HG03521 (cell line): ENCODE measurements around the gene TTC28.
"Not testable (repeated sequence)": the region's sequence is repeated elsewhere in the genome, so short reads cannot be mapped to it uniquely, and the experiment has no call there.

Experiments used
- ATAC-seq: cut with Tn5 transposase; IDR thresholded peaks from one replicate; pipeline ENCODE4 v1.9.1; 2021; ENCODE audit warnings: mild to moderate bottlenecking, moderate library complexity; ENCODE audit not compliant: unreplicated experiment

TTC28 gene

GRCh38 chr22:28375761-28376534 lies 303.7 kb downstream of the TTC28 start:
- ATAC-seq, result no peak

DNA sequence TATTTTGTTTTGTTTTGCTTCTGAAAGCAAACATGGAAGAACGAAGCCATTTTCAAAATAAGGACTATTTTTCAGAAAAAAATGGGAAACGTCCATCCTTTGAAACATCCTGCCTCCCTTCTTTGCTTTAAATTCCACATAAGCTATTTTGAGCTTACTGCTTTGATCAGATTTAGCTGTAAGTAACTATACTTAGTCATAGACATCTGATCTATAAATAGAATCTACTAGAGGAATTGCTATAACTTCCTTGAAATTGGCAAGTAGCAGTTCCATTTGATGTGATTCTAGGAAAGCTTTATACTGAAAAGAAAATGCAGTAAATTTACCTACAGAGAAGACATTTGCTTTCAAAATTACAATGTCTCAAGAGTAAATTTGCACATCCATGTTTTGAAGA lies 305.8 kb downstream of the TTC28 start:
- no peak for ATAC-seq

GRCh38 chr22:28369854-28370253 lies 309.8 kb downstream of the TTC28 start:
- ATAC-seq, result no peak

DNA sequence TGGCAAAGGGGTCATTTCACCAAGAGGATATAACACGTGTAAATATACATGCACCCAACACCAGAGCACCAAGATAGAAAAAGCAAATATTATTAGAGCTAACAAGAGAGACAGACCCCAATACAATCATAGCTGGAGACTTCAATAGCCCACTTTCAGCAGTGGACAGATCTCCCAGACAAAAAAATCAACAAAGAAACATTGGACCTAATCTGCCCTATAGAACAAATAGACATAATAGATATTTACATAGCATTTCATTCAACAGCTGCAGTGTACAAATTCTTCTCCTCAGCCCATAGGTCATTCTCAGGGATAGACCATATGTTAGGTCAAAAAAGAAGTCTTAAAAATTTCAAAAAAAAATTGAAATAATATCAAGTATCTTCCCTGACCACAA lies 312.8 kb downstream of the TTC28 start:
- ATAC-seq, result no peak

- ATAC-seq, result no peak
Measured at GRCh38 chr22:28365371-28365770, 314.3 kb downstream of the TTC28 start.

DNA sequence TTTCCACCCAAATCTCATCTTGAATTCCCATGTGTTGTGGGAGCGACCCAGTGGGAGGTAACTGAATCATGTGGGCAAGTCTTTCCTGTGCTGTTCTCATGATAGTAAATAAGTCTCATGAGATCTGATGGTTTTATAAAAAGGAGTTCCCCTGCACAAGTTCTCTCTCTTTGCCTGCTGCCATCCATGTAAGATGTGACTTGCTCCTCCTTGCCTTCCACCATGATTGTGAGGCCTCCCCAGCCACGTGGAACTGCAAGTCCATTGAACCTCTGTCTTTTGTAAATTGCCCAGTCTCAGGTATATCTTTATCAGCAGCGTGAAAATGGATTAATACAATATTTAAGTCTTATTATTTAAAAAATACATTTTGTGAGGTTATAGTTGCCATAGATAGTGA lies 315.5 kb downstream of the TTC28 start:
- not testable (repeated sequence) for ATAC-seq

GRCh38 chr22:28360939-28361338 lies 318.7 kb downstream of the TTC28 start:
- no peak for ATAC-seq

DNA sequence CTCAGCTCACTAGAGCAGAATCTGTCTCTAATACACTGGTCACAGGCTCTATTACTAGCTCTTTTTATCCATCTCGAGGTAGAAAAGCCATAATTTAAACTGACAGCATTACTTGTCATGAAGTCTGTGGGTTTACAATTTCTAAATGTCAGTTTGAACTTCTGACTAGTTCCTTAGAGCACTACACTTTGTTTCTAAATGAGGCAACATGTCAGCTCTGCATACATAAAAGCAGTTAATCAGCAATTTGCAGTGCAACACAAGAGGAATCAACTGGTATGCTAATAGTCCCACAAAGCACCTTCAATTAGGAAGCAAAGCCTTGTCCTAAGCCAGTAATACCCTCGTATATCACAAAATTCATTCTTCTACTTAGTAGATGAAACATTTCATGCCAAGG lies 321.3 kb downstream of the TTC28 start:
- no peak for ATAC-seq

- ATAC-seq, result no peak
Measured at GRCh38 chr22:28357193-28357592, 322.4 kb downstream of the TTC28 start.

GRCh38 chr22:28351476-28351875 lies 328.2 kb downstream of the TTC28 start:
- no peak for ATAC-seq

- ATAC-seq, result no peak
Measured at GRCh38 chr22:28348613-28349609, 330.7 kb downstream of the TTC28 start.

DNA sequence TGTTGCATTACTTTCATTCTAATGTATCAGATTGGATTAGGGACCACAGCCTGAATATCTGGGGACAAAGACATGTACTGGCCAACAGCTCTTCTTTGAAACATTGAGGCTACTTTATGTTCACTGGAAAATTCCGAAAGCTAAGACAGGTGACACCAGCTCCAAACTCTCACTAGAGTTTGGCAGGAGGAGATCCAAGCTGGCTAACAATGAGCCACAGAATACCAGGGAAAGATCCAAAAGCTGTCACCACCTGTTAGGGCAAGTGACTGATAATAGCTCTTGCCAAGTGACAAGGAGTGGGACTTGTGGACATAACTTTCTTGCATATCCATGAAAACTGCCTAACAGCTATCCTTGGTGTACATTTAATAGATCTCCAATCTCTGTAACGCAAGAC lies 333.3 kb downstream of the TTC28 start:
- ATAC-seq, result no peak

GRCh38 chr22:28344918-28345703 lies 334.5 kb downstream of the TTC28 start:
- ATAC-seq, result no peak

- ATAC-seq, result no peak
Measured at GRCh38 chr22:28341001-28341400, 338.6 kb downstream of the TTC28 start.

DNA sequence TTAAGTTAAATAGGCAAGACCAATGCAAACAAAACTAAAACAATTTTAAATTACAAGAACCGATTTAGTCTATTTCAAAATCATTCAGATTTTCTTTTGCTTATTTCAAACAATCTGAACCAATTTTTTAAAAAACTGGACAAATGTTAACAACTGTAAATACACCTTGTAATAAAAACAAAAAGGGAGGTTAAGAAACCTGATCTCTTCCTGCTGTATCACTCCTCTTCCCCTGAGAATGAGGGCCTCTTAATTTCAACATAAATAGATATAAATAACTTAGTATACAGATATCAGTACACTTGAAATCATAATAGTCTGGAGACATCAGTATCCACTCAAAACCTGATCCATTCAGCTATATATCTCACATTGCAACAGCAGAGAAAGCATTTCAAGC lies 346.6 kb downstream of the TTC28 start:
- ATAC-seq, result no peak

- no peak for ATAC-seq
Measured at GRCh38 chr22:28332410-28332809, 347.2 kb downstream of the TTC28 start.

GRCh38 chr22:28331695-28332094 lies 347.9 kb downstream of the TTC28 start:
- ATAC-seq, result no peak

DNA sequence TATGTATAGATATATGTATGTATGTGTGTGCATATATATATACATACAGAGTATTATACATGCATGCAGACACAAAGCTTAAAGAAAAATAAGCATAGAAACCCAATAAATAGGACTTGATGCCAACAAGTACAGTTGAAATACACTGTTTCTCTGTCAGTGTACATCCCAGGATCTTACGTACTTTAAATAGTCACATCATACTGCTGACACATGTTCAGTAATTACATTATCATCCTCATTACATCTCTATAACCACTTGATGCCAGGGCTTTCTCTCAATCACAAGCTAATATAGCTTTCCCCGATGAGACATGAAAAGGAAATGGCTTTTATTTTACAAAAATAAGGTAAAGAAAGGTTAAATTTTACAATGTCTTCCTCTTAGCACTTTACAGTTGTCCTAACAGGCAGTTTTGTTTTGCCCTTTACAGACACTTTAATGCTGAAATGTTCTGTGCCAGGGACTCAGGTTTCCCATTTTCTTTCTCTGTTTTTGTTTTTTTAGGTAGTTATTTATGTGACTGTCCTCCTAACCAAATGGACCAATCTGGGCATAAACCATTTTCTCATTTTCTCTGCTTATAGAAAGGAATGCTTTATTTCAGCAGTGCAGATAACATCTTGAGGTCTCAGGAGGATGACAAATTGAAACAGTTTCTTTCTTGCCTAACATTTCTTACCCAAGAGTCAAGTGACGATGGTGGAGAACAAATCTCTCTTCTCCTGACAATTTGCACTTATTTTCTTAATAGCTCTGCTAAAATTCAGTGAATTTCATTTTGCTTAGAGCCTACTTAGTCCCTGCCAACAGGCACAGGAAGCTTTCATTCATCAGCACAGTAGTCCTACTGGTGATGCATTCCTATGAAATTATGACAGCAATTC lies 350.2 kb downstream of the TTC28 start:
- no peak for ATAC-seq

GRCh38 chr22:28328756-28329155 lies 350.9 kb downstream of the TTC28 start:
- no peak for ATAC-seq

GRCh38 chr22:28316014-28316413 lies 363.6 kb downstream of the TTC28 start:
- ATAC-seq, result no peak
